Peyer's patch (tissue), 4 donors: Measurements from ENCODE around the gene TBC1D12.

ENCODE experiments used
- CTCF ChIP-seq, 6 experiments: fragments of 450-650 bp in 4 of 6; fragments of 200-600 bp in 2 of 6; sonication (generic) in 1 of 6; IDR thresholded peaks; one replicate each; pipeline ENCODE4 v1.5.1; 2017 to 2019; ENCODE audit warnings: antibody characterized with exemption in 6 of 6, mild to moderate bottlenecking in 3 of 6, moderate library complexity in 1 of 6
- POLR2A ChIP-seq, 2 donors: fragments of 450-650 bp; IDR thresholded peaks; one replicate each; pipeline ENCODE4 v1.5.1; 2017; ENCODE audit warnings: antibody characterized with exemption in 2 of 2, mild to moderate bottlenecking in 2 of 2, moderate library complexity in 2 of 2

- TF ChIP-seq CTCF (IDR thresholded peaks at IDR 0.05), result no peak
- no peak for TF ChIP-seq POLR2A (IDR thresholded peaks at IDR 0.05)
Observed at GRCh38 chr10:94375374-94375773, 27.0 kb upstream of the TBC1D12 start.
